H1 (cell line): ENCODE measurements around the gene ARHGAP4. TPM values are rescaled to one million over a fixed set of nuclear protein-coding genes. Genes with fewer than 3 reads are reported as not detected.

Source experiments
- CTCF ChIA-PET: fragments of 300-600 bp; sonication (Branson Sonifier 250); formaldehyde crosslinking; loops from one replicate; lab custom pipeline; 2021; ENCODE audit not compliant: partially characterized antibody; lab: Charles Lee
- POLR2A ChIA-PET: fragments of 300-600 bp; sonication (Branson Sonifier 250); formaldehyde crosslinking; loops from one replicate; lab custom pipeline; 2021; ENCODE audit warnings: inconsistent platforms; ENCODE audit not compliant: partially characterized antibody; lab: Charles Lee
- DNase-seq, 2 experiments: peaks; one replicate each; pipeline versions ENCODE4 v3.0.0 to v3.0.0-alpha.2; 2010 to 2022; ENCODE audit warnings: low spot score in 2 of 2, low read depth in 1 of 2, mixed read lengths in 1 of 2
- FAIRE-seq: peaks from 2 replicates; lab custom pipeline; 2011; peaks lifted over from hg19 to GRCh38; lab: Jason Lieb, UNC
- H2AFZ ChIP-seq: 2 replicates; pipeline ENCODE4 v1.8.1; 2012; ENCODE audit warnings: low read length, inconsistent platforms
- H2AK5ac ChIP-seq: 2 replicates; pipeline ENCODE4 v1.6.1; 2013; ENCODE audit warnings: low read depth, low read length
- H2BK120ac ChIP-seq: replicated peaks from 2 replicates; pipeline ENCODE3; 2013; ENCODE audit warnings: low read depth, low read length, inconsistent platforms
- H2BK12ac ChIP-seq: 2 replicates; pipeline ENCODE4 v1.6.1; 2013; ENCODE audit warnings: low read depth, low read length
- H2BK15ac ChIP-seq: 2 replicates; pipeline ENCODE4 v1.6.1; 2013; ENCODE audit warnings: low read length
- H2BK20ac ChIP-seq: 2 replicates; pipeline ENCODE4 v1.6.1; 2013; ENCODE audit warnings: low read length
- H2BK5ac ChIP-seq: 2 replicates; pipeline ENCODE4 v1.6.1; 2013; ENCODE audit warnings: low read depth, low read length
- H3K14ac ChIP-seq: 2 replicates; pipeline ENCODE4 v1.6.1; 2013; ENCODE audit warnings: inconsistent platforms; ENCODE audit not compliant: insufficient read length
- H3K18ac ChIP-seq: 2 replicates; pipeline ENCODE4 v1.6.1; 2013; ENCODE audit warnings: low read length; ENCODE audit errors: extremely low read depth
- H3K23ac ChIP-seq: 2 replicates; pipeline ENCODE4 v1.6.1; 2013; ENCODE audit warnings: inconsistent platforms; ENCODE audit not compliant: insufficient read length
- H3K23me2 ChIP-seq: 2 replicates; pipeline ENCODE4 v1.6.1; 2013; ENCODE audit warnings: low read depth, low read length
- H3K27ac ChIP-seq: 2 replicates; pipeline ENCODE4 v1.6.1; 2011; ENCODE audit warnings: low read depth, low read length, inconsistent platforms
- H3K27me3 ChIP-seq, 4 experiments: replicated peaks in 1 of 4; 1 replicate in 1 of 4; 2 replicates in 3 of 4; pipeline versions ENCODE4 v1.6.1 to v1.8.1; 2011 to 2013; ENCODE audit warnings: low read length in 3 of 4, mild to moderate bottlenecking in 3 of 4, inconsistent platforms in 2 of 4, mixed read lengths in 2 of 4, moderate library complexity in 1 of 4; ENCODE audit not compliant: control insufficient read depth in 3 of 4, insufficient read depth in 3 of 4; ENCODE audit errors: extremely low read depth in 1 of 4
- H3K36me3 ChIP-seq, 4 experiments: 2 replicates each; pipeline versions ENCODE4 v1.6.1 to v1.8.1; 2011 to 2013; ENCODE audit warnings: mild to moderate bottlenecking in 4 of 4, low read length in 3 of 4, moderate library complexity in 2 of 4, control low read depth in 1 of 4, inconsistent platforms in 1 of 4; ENCODE audit not compliant: insufficient read depth in 4 of 4, control insufficient read depth in 2 of 4
- H3K4ac ChIP-seq: replicated peaks from 2 replicates; pipeline ENCODE3; 2013; ENCODE audit warnings: low read length, low read depth, mixed read lengths, inconsistent platforms; ENCODE audit not compliant: insufficient read length
- H3K4me1 ChIP-seq, 4 experiments: replicated peaks in 1 of 4; 1 replicate in 1 of 4; 2 replicates in 3 of 4; pipeline versions ENCODE4 v1.6.1 to v1.8.1; 2011 to 2013; ENCODE audit warnings: low read length in 3 of 4, inconsistent platforms in 2 of 4, mixed read lengths in 1 of 4; ENCODE audit not compliant: insufficient read depth in 4 of 4, control insufficient read depth in 3 of 4
- H3K4me2 ChIP-seq, 2 experiments: 2 replicates each; pipeline versions ENCODE4 v1.6.1 to v1.8.1; 2011 to 2013; ENCODE audit warnings: low read depth in 2 of 2, low read length in 2 of 2, control low read depth in 1 of 2, inconsistent platforms in 1 of 2, mild to moderate bottlenecking in 1 of 2; ENCODE audit not compliant: insufficient read depth in 1 of 2
- H3K4me3 ChIP-seq, 4 experiments: fragments of 200-600, 300-600 bp in 1 of 4; sonication (generic), shearing (Covaris generic), sonication (Bioruptor Twin) in 1 of 4; 2 replicates each; pipeline versions ENCODE4 v1.5.1 to v1.8.1; 2011 to 2016; ENCODE audit warnings: low read length in 4 of 4, low read depth in 3 of 4, control low read depth in 2 of 4, inconsistent platforms in 2 of 4, mild to moderate bottlenecking in 2 of 4, mixed read lengths in 1 of 4, moderate library complexity in 1 of 4; ENCODE audit not compliant: insufficient read depth in 2 of 4; ENCODE audit errors: extremely low read depth in 1 of 4
- H3K56ac ChIP-seq: replicated peaks from 2 replicates; pipeline ENCODE3; 2013; ENCODE audit warnings: low read depth, mild to moderate bottlenecking, mixed read lengths, low read length, inconsistent platforms; ENCODE audit not compliant: insufficient read length
- H3K79me1 ChIP-seq: 2 replicates; pipeline ENCODE4 v1.6.1; 2013; ENCODE audit warnings: low read depth, low read length, control low read depth
- H3K79me2 ChIP-seq, 2 experiments: 2 replicates each; pipeline versions ENCODE4 v1.6.1 to v1.8.1; 2012 to 2013; ENCODE audit warnings: low read length in 2 of 2, mild to moderate bottlenecking in 2 of 2, inconsistent platforms in 1 of 2; ENCODE audit not compliant: insufficient read depth in 2 of 2, control insufficient read depth in 1 of 2
- H3K9ac ChIP-seq, 4 experiments: replicated peaks in 1 of 4; 1 replicate in 1 of 4; 2 replicates in 3 of 4; pipeline versions ENCODE4 v1.6.1 to v1.8.1; 2011 to 2013; ENCODE audit warnings: low read depth in 3 of 4, low read length in 3 of 4, control low read depth in 2 of 4, mild to moderate bottlenecking in 2 of 4, moderate library complexity in 2 of 4, inconsistent platforms in 1 of 4; ENCODE audit errors: extremely low read depth in 1 of 4
- H3K9me3 ChIP-seq, 2 experiments: 2 replicates each; pipeline versions ENCODE4 v1.6.1 to v1.8.1; 2012 to 2013; ENCODE audit warnings: mild to moderate bottlenecking in 2 of 2, moderate library complexity in 2 of 2, control low read depth in 1 of 2, inconsistent platforms in 1 of 2, low read depth in 1 of 2, low read length in 1 of 2, mixed read lengths in 1 of 2; ENCODE audit not compliant: insufficient read depth in 2 of 2
- H4K20me1 ChIP-seq, 2 experiments: replicated peaks in 1 of 2; 2 replicates each; pipeline versions ENCODE3 to v1.8.1; 2011 to 2013; ENCODE audit warnings: inconsistent platforms in 2 of 2, low read length in 2 of 2, mild to moderate bottlenecking in 1 of 2; ENCODE audit not compliant: insufficient read depth in 2 of 2, control insufficient read depth in 1 of 2
- H4K5ac ChIP-seq: 2 replicates; pipeline ENCODE4 v1.6.1; 2013; ENCODE audit warnings: low read length, low read depth, mixed read lengths, inconsistent platforms; ENCODE audit not compliant: insufficient read length
- H4K8ac ChIP-seq: 2 replicates; pipeline ENCODE4 v1.8.0; 2013; ENCODE audit warnings: mild to moderate bottlenecking, moderate library complexity, low read length, inconsistent platforms; ENCODE audit not compliant: insufficient read depth; ENCODE audit errors: extremely low read depth
- H4K91ac ChIP-seq: replicated peaks from 2 replicates; pipeline ENCODE3; 2013; ENCODE audit warnings: low read length, mixed read lengths, inconsistent platforms; ENCODE audit not compliant: insufficient read length
- NRF1 ChIP-seq: IDR thresholded peaks from 2 replicates; pipeline ENCODE4 v1.6.1; 2011; ENCODE audit warnings: mild to moderate bottlenecking, low read depth, low read length, improper control_type of control experiment
- SUZ12 ChIP-seq: fragments of 200-600 bp; sonication (generic); IDR thresholded peaks from 2 replicates; pipeline ENCODE4 v1.6.1; 2012; ENCODE audit warnings: mild to moderate bottlenecking, inconsistent platforms, low read length, moderate library complexity, mixed read lengths
- WGBS, 2 experiments: shearing (Covaris generic) in 1 of 2; methylation state at CpG; one replicate each; pipeline versions ENCODE4 v1.1.6 to v1.1.7; 2013 to 2015; ENCODE audit warnings: low lambda C conversion rate in 2 of 2, mixed read lengths in 2 of 2, inconsistent platforms in 1 of 2, low coverage in 1 of 2, missing lambda C conversion rate in 1 of 2; ENCODE audit not compliant: insufficient replicate concordance in 2 of 2, insufficient coverage in 1 of 2, insufficient read length in 1 of 2; ENCODE audit errors: extremely low coverage in 1 of 2, missing lambda C conversion rate in 1 of 2; 5-methylcytosine and 5-hydroxymethylcytosine counted together
- polyA plus RNA-seq, 7 experiments: library from polyadenylated mRNA; depleted of rRNA in 3 of 7; stranded (reverse) in 5 of 7; unstranded in 2 of 7; fragments of >200 nt in 5 of 7; fragments of 200-250 nt in 2 of 7; gene quantifications; 1 replicate in 5 of 7; 2 replicates in 1 of 7; 4 replicates in 1 of 7; pipeline versions ENCODE4 v1.2.1 to v1.2.3, GENCODE V29; 2011 to 2013; ENCODE audit warnings: missing spikeins in 2 of 7, mixed read lengths in 2 of 7
- total RNA-seq: library from RNA; stranded (reverse); fragmentation: NEBNext Ultra II Directional; extraction: Animal tissue kit (Norgen Biotek cat#: 25700); gene quantifications from 2 replicates; pipeline ENCODE4 v1.2.1, GENCODE V29; 2021

ARHGAP4 gene
- total and polyA plus RNA-seq, 2 of the 8 experiments (the other 6 are each of a cell fraction or from before 2014, with no cell fraction given): 23.9 to 26.0 TPM

DNA sequence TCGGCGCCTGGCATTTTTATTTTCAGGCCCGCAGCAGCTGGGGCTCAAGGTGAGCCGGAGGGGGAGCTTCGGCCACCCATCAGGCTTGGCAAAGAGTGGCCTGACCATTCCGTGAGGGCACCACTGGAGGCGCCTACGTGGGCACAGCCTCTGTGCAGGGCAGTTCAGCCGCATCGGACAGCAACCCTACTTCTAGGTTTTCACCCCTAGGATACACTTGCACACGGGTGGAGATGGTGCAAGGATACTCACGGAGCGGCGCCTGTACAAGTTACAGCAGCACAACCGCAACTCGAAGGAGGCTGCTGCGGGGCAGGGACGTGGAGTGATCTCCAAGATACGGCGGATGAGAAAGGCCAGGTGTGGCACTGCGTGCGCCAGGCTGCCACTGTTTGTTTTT is 34.7 kb upstream of the ARHGAP4 start:
- no peak overlapping the region for H3K4me3 ChIP-seq
- CTCF ChIA-PET: interaction anchor here (11.2 kb wide), 1 partner anchor 13 kb away, joined by 102 read pairs; the partner anchor contains the start of gene RENBP
- TF ChIP-seq NRF1 (no peak), SUZ12 (no peak)

More for the DNA sequence above, 34.7 kb upstream of the ARHGAP4 start:
- POLR2A ChIA-PET: interaction anchor here (1.9 kb wide), 1 partner anchor 11 kb away, joined by 9 read pairs; the partner anchor contains the start of genes HCFC1 and TMEM187
- H4K20me1 ChIP-seq: peaks cover 2 to 13% of the 10 kb centered on the region in 2 experiments
- no peak overlapping the region for H2BK5ac ChIP-seq
- H4K5ac ChIP-seq: no peak overlapping the region
- no peak overlapping the region for H3K14ac ChIP-seq
- H3K23ac ChIP-seq: no peak overlapping the region
- no peak overlapping the region for H2BK20ac ChIP-seq
- no peak overlapping the region for H3K4ac ChIP-seq
- H3K9me3 ChIP-seq: no peaks in the 10 kb centered on the region
- no peak overlapping the region for H3K18ac ChIP-seq
- no peak overlapping the region for H2AK5ac ChIP-seq
- no peak overlapping the region for H2BK12ac ChIP-seq
- no peak overlapping the region for H3K9ac ChIP-seq
- DNase-seq: no peak
- H4K91ac ChIP-seq: no peak overlapping the region
- peaks cover 14 to 79% (median 49%) of the 10 kb centered on the region in 4 experiments for H3K36me3 ChIP-seq
- H2AFZ ChIP-seq: no peak overlapping the region
- no peaks in the 10 kb centered on the region for H3K23me2 ChIP-seq
- H2BK15ac ChIP-seq: no peak overlapping the region
- H3K4me2 ChIP-seq: no peak overlapping the region
- H3K27me3 ChIP-seq: no peaks in the 10 kb centered on the region
- no peak overlapping the region for H3K27ac ChIP-seq
- no peak overlapping the region for H4K8ac ChIP-seq
- H3K4me1 ChIP-seq: 0 out of 7 replicates have a peak, but pooled peaks cover 0 to under 1% (median 0%) of the 10 kb centered on the region in 4 experiments
- no peak overlapping the region for H2BK120ac ChIP-seq
- no peak for FAIRE-seq
- no peaks in the 10 kb centered on the region; the same call in 1 of the 2 replicates for H3K79me1 ChIP-seq
- no peak overlapping the region for H3K56ac ChIP-seq
- 98% methylated on average over 13 of the region's 22 CpGs; no CpG with 5 or more reads in 1 of the 2 experiments for WGBS, 2 experiments
- peaks cover 6 to 35% of the 10 kb centered on the region in 2 experiments for H3K79me2 ChIP-seq
